Fibroblast of lung (primary cell): Measurements from ENCODE around the gene SCGB2B2.

Experiments
- CTCF ChIP-seq, 2 donors: IDR thresholded peaks in 1 of 2; conservative IDR thresholded peaks in 1 of 2; 1 replicate in 1 of 2; 2 replicates in 1 of 2; pipeline ENCODE4 v1.5.1; 2011 to 2012; ENCODE audit warnings: low read length in 2 of 2, control low read depth in 1 of 2, inconsistent platforms in 1 of 2, low read depth in 1 of 2, mild to moderate bottlenecking in 1 of 2
- EZH2 ChIP-seq: IDR thresholded peaks from 2 replicates; pipeline ENCODE4 v1.5.1; 2012; ENCODE audit warnings: low read length, control low read depth, mild to moderate bottlenecking; ENCODE audit errors: missing control alignments

GRCh38 chr19:34654796-34655195, 22.2 kb downstream of the SCGB2B2 start:
- TF ChIP-seq CTCF (conservative IDR thresholded peaks at IDR 0.05 in 1 of 2, IDR thresholded peaks at IDR 0.05 in 1 of 2; ENCODE audit: low read depth in 1 of 2, low read length in 2 of 2) (no peak), EZH2 (no peak)
